Bronchial epithelial cell (primary cell): ENCODE results near the gene ARFGAP3. TPM values are rescaled to one million over a fixed set of nuclear protein-coding genes. Genes with fewer than 3 reads are reported as not detected.

Experiments
- DNase-seq: peaks from one replicate; pipeline ENCODE4 v3.0.0-alpha.2; 2010; ENCODE audit warnings: low read depth
- FAIRE-seq: peaks from 2 replicates; lab custom pipeline; 2011; peaks lifted over from hg19 to GRCh38; lab: Jason Lieb, UNC
- H3K27me3 ChIP-seq: 2 replicates; pipeline ENCODE4 v1.5.1; 2011; ENCODE audit warnings: low read length; ENCODE audit not compliant: control insufficient read depth, insufficient read depth
- H3K36me3 ChIP-seq: 2 replicates; pipeline ENCODE4 v1.5.1; 2011; ENCODE audit warnings: low read length; ENCODE audit not compliant: control insufficient read depth, insufficient read depth
- H3K4me3 ChIP-seq: 2 replicates; pipeline ENCODE4 v1.5.1; 2011; ENCODE audit warnings: mild to moderate bottlenecking, low read depth, low read length, control low read depth
- total RNA-seq: library from RNA; depleted of rRNA; stranded (reverse); fragments of >200 nt; gene quantifications from 2 replicates; pipeline ENCODE4 v1.2.1, GENCODE V29; 2014
- TF ChIP-seq, protein P1 (sequence below): IDR thresholded peaks from 2 replicates; pipeline ENCODE4 v1.5.1; 2011; ENCODE audit warnings: mild to moderate bottlenecking, moderate library complexity, low read length, control low read depth, inconsistent platforms; ENCODE audit not compliant: insufficient read depth, severe bottlenecking

ARFGAP3 gene
- total RNA-seq, 1 donor from 2014 or later: 87.7 TPM

DNA sequence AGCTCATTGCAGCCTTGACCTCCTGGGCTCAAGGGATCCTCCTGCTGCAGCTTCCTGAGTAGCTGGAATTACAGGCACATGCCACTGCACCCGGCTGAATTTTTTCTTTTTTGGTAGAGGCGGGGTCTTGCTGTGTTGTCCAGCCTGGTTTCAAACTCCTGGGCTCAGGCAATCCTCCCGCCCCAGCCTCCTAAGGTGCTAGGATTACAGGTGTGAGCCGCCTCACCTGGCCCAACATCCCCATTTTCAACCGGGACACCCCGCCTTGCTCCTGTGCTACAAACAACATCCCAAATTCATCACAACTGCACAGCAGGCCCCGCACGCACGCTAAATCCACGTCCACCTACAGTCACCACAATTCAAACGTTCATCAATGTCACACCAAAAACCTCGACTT, 61.0 kb downstream of the ARFGAP3 start:
- H3K27me3 ChIP-seq: no peaks in the 10 kb centered on the region
- FAIRE-seq: no peak
- H3K36me3 ChIP-seq: peaks cover 9% of the 10 kb centered on the region
- no peak overlapping the region for H3K4me3 ChIP-seq
- no peak for DNase-seq
- TF ChIP-seq, protein P1, sequence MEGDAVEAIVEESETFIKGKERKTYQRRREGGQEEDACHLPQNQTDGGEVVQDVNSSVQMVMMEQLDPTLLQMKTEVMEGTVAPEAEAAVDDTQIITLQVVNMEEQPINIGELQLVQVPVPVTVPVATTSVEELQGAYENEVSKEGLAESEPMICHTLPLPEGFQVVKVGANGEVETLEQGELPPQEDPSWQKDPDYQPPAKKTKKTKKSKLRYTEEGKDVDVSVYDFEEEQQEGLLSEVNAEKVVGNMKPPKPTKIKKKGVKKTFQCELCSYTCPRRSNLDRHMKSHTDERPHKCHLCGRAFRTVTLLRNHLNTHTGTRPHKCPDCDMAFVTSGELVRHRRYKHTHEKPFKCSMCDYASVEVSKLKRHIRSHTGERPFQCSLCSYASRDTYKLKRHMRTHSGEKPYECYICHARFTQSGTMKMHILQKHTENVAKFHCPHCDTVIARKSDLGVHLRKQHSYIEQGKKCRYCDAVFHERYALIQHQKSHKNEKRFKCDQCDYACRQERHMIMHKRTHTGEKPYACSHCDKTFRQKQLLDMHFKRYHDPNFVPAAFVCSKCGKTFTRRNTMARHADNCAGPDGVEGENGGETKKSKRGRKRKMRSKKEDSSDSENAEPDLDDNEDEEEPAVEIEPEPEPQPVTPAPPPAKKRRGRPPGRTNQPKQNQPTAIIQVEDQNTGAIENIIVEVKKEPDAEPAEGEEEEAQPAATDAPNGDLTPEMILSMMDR: no peak

DNA sequence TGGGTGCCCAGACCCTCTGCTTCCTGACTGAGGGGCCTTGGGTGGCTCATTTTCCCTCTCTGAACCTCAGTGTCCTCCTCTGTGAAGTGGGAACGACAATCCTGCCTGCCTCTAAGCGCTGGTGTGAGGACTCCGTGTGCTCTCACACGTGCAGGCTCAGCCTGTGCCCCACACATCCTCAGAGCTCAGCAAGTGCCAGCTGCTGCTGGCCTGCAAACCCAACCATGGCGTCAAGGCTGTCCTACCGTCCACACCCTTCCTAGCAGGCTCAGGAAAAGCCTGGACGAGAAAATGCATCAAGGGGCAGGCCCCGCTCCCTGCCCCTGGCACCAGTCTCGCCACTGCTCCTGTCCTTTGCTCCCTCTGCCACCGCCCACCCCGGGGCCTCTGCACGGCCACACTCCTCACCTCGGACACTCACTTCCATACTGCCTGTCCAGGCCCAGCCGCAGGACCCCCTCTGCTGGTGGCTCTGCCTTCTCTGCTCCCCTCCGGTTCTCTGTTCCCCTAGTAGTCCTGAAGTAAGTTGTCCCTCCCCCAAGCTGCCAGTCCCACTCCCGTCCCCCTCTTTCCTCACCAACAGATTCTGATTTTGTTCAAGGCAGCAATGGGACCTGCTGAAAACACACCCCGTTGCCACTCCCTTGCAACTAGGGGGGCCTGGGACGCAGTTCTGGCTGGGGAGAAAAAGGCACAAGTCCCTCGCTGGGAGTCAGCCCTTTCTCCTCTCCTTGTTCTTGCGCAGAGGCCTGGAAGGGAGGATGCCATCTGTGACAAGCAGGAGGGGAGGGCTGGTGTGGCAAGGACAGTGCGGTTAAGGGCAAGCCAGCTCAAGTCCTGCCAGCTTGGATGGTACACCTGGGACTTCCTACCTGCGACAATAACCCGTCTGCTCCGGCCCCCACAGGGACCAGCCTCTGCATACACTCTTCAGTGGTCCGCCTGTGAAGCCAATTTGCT, 62.2 kb downstream of the ARFGAP3 start:
- H3K36me3 ChIP-seq: peaks cover 7% of the 10 kb centered on the region
- no peak overlapping the region for H3K4me3 ChIP-seq
- DNase-seq (no peak), FAIRE-seq (no peak)
- H3K27me3 ChIP-seq: no peaks in the 10 kb centered on the region
- TF ChIP-seq, protein P1: peak; percentile 4

DNA sequence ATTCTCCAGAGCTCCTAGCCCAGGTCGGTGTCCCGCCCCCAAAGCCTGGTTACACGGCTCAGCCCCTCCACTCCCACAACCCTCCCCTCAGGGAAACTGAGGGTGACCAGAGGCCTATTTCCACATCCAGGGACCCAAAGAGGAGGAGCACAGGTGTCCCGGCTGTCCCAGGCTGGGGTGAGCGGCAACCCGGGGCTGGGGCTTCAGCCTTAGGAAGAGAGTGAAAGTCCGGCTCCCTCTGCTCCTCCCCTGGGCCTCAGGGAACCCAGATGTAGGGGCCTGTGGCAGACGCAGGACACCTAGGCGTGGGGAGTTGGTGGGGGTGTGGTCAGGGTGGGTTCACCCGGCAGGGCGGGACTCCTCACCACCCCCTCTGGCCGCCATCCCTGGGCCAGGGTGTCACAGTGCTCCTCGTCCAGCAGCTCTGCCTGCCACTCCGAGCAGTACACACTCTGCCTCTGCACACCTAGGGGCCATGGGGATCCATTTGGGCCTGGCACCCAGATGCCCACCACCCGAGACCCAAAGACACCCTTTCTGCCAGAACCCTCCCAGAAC, 63.1 kb downstream of the ARFGAP3 start:
- Histone ChIP-seq H3K4me3 (no peak overlapping the region), H3K27me3 (no peaks in the 10 kb centered on the region), H3K36me3 (peaks cover 7% of the 10 kb centered on the region)
- FAIRE-seq: no peak
- DNase-seq: no peak
- TF ChIP-seq, protein P1: no peak

DNA sequence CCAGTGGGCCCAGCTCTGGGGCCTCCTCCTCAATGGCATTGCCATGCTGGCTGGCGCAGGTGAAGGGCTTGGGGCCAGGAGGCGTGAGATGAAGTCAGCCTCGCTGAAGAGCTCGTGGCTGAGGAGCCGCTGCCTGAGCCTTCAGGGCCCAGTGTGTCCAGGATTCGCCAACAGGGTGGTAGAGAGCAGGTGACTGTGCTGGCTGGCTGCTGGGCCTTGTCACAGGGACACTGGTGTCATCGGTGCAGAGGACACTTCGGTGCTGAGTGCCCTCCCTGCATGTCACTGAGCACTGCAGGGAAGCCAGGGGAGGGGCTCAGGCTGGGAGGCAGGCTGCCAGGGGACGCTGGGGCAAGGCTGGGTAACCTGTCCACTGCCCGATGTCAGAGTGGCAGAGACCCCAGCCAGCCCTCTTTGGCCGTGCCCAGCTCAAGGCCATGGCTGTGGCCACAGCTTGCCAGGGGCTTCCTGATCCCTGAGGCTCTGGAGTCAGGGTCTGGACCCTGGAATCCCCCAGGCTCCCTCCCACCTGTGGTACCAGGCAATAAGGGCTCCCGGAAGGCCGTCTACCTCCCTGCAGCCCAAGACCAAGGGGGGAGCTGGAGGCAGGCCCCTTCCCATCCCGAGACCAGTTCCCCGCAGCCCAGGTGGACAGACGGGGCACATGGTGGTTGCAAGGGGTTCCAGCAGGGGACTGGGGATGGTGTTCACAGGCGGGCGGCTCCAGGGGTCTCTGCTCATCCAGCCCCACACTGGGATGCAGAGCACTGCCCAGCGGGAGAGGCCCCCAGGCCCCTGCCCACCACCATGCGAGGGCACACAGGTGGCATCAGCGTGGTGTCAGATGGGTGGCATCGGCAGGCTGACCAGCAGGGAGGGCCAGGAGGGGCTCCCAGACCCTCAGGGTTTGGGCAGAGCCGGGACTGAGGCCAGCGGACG, 63.9 kb downstream of the ARFGAP3 start:
- FAIRE-seq (no peak), DNase-seq (no peak)
- no peak overlapping the region for H3K4me3 ChIP-seq
- H3K27me3 ChIP-seq: no peaks in the 10 kb centered on the region
- peaks cover 7% of the 10 kb centered on the region for H3K36me3 ChIP-seq
- TF ChIP-seq, protein P1: no peak

DNA sequence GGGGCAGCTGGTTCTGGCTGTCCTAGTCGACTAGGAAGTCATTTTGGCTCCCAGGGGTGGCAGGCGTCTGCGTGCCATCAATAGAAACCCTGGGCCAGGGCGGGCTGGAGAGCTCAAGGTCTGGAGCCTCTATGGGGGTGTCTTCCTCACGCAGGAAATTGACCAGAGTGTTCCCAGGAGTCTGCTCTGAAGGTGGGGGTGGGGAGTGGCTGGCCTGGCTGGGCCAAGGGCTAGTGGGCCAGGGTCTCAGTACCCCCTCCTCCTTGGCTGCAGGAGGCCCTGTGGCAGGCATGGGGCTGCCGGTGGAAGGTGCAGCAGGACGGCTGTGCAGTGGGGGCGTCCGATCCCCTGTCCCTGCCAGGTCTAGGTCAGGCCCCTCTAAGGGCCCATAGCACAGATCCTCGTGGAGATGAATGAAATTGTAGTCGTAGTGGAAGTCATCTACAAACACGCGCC, 64.6 kb downstream of the ARFGAP3 start:
- Histone ChIP-seq H3K36me3 (peaks cover 3% of the 10 kb centered on the region), H3K4me3 (no peak overlapping the region), H3K27me3 (no peaks in the 10 kb centered on the region)
- FAIRE-seq (no peak), DNase-seq (no peak)
- TF ChIP-seq, protein P1: no peak
